Measurements from ENCODE around the gene USF2.

- no peak for TF ChIP-seq CTCF (IDR thresholded peaks at IDR 0.05; ENCODE audit: insufficient read depth, low read depth, low read length)
- no peak for TF ChIP-seq EZH2 (IDR thresholded peaks at IDR 0.05; ENCODE audit: insufficient read depth, low read length)
These were observed 48.8 kb downstream of the USF2 start for GRCh38 chr19:35317464-35318043.
